HG03469 (cell line): ENCODE measurements around the gene ZNF189.

ENCODE experiments used
- ATAC-seq: cut with Tn5 transposase; IDR thresholded peaks from one replicate; pipeline ENCODE4 v1.9.1; 2021; ENCODE audit warnings: mild to moderate bottlenecking, moderate library complexity, moderate number of reproducible peaks; ENCODE audit not compliant: unreplicated experiment

The ZNF189 gene

GRCh38 chr9:101417977-101418376 lies 19.3 kb downstream of the ZNF189 start:
- ATAC-seq = no peak

- ATAC-seq = no peak
These were observed 20.1 kb downstream of the ZNF189 start for GRCh38 chr9:101418518-101419430.

- no peak for ATAC-seq
These were observed 21.2 kb downstream of the ZNF189 start for GRCh38 chr9:101419863-101420262.

GRCh38 chr9:101421653-101422065 lies 23.0 kb downstream of the ZNF189 start:
- ATAC-seq = no peak

GRCh38 chr9:101427358-101427757 lies 28.7 kb downstream of the ZNF189 start:
- no peak for ATAC-seq

GRCh38 chr9:101427957-101428655 lies 29.5 kb downstream of the ZNF189 start:
- peak; percentile 71 for ATAC-seq

- ATAC-seq = no peak
These were observed 30.3 kb downstream of the ZNF189 start for GRCh38 chr9:101428909-101429308.

- ATAC-seq = no peak
These were observed 31.1 kb downstream of the ZNF189 start for GRCh38 chr9:101429736-101430135.

GRCh38 chr9:101432171-101432570 lies 33.5 kb downstream of the ZNF189 start:
- ATAC-seq = no peak

GRCh38 chr9:101432740-101433139 lies 34.1 kb downstream of the ZNF189 start:
- no peak for ATAC-seq

- ATAC-seq = no peak
These were observed 34.6 kb downstream of the ZNF189 start for GRCh38 chr9:101433229-101433628.

GRCh38 chr9:101434998-101435397 lies 36.3 kb downstream of the ZNF189 start:
- no peak for ATAC-seq

GRCh38 chr9:101435601-101436079 lies 37.0 kb downstream of the ZNF189 start, which contains the start of gene ALDOB:
Gene ALDOB (minus strand): TSS chr9:101435774. CDS start chr9:101430887, 4,887 bp downstream.
- ATAC-seq = no peak

GRCh38 chr9:101437806-101438232 lies 39.2 kb downstream of the ZNF189 start:
- no peak for ATAC-seq

GRCh38 chr9:101438523-101438922 lies 39.9 kb downstream of the ZNF189 start:
- ATAC-seq = no peak

- no peak for ATAC-seq
These were observed 42.1 kb downstream of the ZNF189 start for GRCh38 chr9:101440714-101441230.

- no peak for ATAC-seq
These were observed 43.7 kb downstream of the ZNF189 start for GRCh38 chr9:101442318-101442717.

GRCh38 chr9:101442736-101443135 lies 44.1 kb downstream of the ZNF189 start:
- ATAC-seq = no peak

- no peak for ATAC-seq
These were observed 44.7 kb downstream of the ZNF189 start for GRCh38 chr9:101443364-101443771.

GRCh38 chr9:101445353-101446029 lies 46.8 kb downstream of the ZNF189 start:
- no peak for ATAC-seq

- no peak for ATAC-seq
These were observed 48.1 kb downstream of the ZNF189 start for GRCh38 chr9:101446732-101447131.
